H1 (cell line): ENCODE data around the gene RAVER2. TPM values are rescaled to one million over a fixed set of nuclear protein-coding genes. Genes with fewer than 3 reads are reported as not detected.
"Not testable (repeated sequence)": the region's sequence is repeated elsewhere in the genome, so short reads cannot be mapped to it uniquely, and the experiment has no call there.

Experiments
- CTCF ChIA-PET: fragments of 300-600 bp; sonication (Branson Sonifier 250); formaldehyde crosslinking; loops from one replicate; lab custom pipeline; 2021; ENCODE audit not compliant: partially characterized antibody; lab: Charles Lee
- POLR2A ChIA-PET: fragments of 300-600 bp; sonication (Branson Sonifier 250); formaldehyde crosslinking; loops from one replicate; lab custom pipeline; 2021; ENCODE audit warnings: inconsistent platforms; ENCODE audit not compliant: partially characterized antibody; lab: Charles Lee
- DNase-seq, 2 experiments: peaks; one replicate each; pipeline versions ENCODE4 v3.0.0 to v3.0.0-alpha.2; 2010 to 2022; ENCODE audit warnings: low spot score in 2 of 2, low read depth in 1 of 2, mixed read lengths in 1 of 2
- FAIRE-seq: peaks from 2 replicates; lab custom pipeline; 2011; peaks lifted over from hg19 to GRCh38; lab: Jason Lieb, UNC
- H2AFZ ChIP-seq: 2 replicates; pipeline ENCODE4 v1.8.1; 2012; ENCODE audit warnings: low read length, inconsistent platforms
- H2AK5ac ChIP-seq: 2 replicates; pipeline ENCODE4 v1.6.1; 2013; ENCODE audit warnings: low read depth, low read length
- H2BK120ac ChIP-seq: replicated peaks from 2 replicates; pipeline ENCODE3; 2013; ENCODE audit warnings: low read depth, low read length, inconsistent platforms
- H2BK12ac ChIP-seq: 2 replicates; pipeline ENCODE4 v1.6.1; 2013; ENCODE audit warnings: low read depth, low read length
- H2BK15ac ChIP-seq: 2 replicates; pipeline ENCODE4 v1.6.1; 2013; ENCODE audit warnings: low read length
- H2BK20ac ChIP-seq: 2 replicates; pipeline ENCODE4 v1.6.1; 2013; ENCODE audit warnings: low read length
- H2BK5ac ChIP-seq: 2 replicates; pipeline ENCODE4 v1.6.1; 2013; ENCODE audit warnings: low read depth, low read length
- H3K14ac ChIP-seq: 2 replicates; pipeline ENCODE4 v1.6.1; 2013; ENCODE audit warnings: inconsistent platforms; ENCODE audit not compliant: insufficient read length
- H3K18ac ChIP-seq: 2 replicates; pipeline ENCODE4 v1.6.1; 2013; ENCODE audit warnings: low read length; ENCODE audit errors: extremely low read depth
- H3K23ac ChIP-seq: 2 replicates; pipeline ENCODE4 v1.6.1; 2013; ENCODE audit warnings: inconsistent platforms; ENCODE audit not compliant: insufficient read length
- H3K23me2 ChIP-seq: 2 replicates; pipeline ENCODE4 v1.6.1; 2013; ENCODE audit warnings: low read depth, low read length
- H3K27ac ChIP-seq: 2 replicates; pipeline ENCODE4 v1.6.1; 2011; ENCODE audit warnings: low read depth, low read length, inconsistent platforms
- H3K27me3 ChIP-seq, 4 experiments: replicated peaks in 1 of 4; 1 replicate in 1 of 4; 2 replicates in 3 of 4; pipeline versions ENCODE4 v1.6.1 to v1.8.1; 2011 to 2013; ENCODE audit warnings: low read length in 3 of 4, mild to moderate bottlenecking in 3 of 4, inconsistent platforms in 2 of 4, mixed read lengths in 2 of 4, moderate library complexity in 1 of 4; ENCODE audit not compliant: control insufficient read depth in 3 of 4, insufficient read depth in 3 of 4; ENCODE audit errors: extremely low read depth in 1 of 4
- H3K36me3 ChIP-seq, 4 experiments: 2 replicates each; pipeline versions ENCODE4 v1.6.1 to v1.8.1; 2011 to 2013; ENCODE audit warnings: mild to moderate bottlenecking in 4 of 4, low read length in 3 of 4, moderate library complexity in 2 of 4, control low read depth in 1 of 4, inconsistent platforms in 1 of 4; ENCODE audit not compliant: insufficient read depth in 4 of 4, control insufficient read depth in 2 of 4
- H3K4ac ChIP-seq: replicated peaks from 2 replicates; pipeline ENCODE3; 2013; ENCODE audit warnings: low read length, low read depth, mixed read lengths, inconsistent platforms; ENCODE audit not compliant: insufficient read length
- H3K4me1 ChIP-seq, 4 experiments: replicated peaks in 1 of 4; 1 replicate in 1 of 4; 2 replicates in 3 of 4; pipeline versions ENCODE4 v1.6.1 to v1.8.1; 2011 to 2013; ENCODE audit warnings: low read length in 3 of 4, inconsistent platforms in 2 of 4, mixed read lengths in 1 of 4; ENCODE audit not compliant: insufficient read depth in 4 of 4, control insufficient read depth in 3 of 4
- H3K4me2 ChIP-seq, 2 experiments: 2 replicates each; pipeline versions ENCODE4 v1.6.1 to v1.8.1; 2011 to 2013; ENCODE audit warnings: low read depth in 2 of 2, low read length in 2 of 2, control low read depth in 1 of 2, inconsistent platforms in 1 of 2, mild to moderate bottlenecking in 1 of 2; ENCODE audit not compliant: insufficient read depth in 1 of 2
- H3K4me3 ChIP-seq, 4 experiments: fragments of 200-600, 300-600 bp in 1 of 4; sonication (generic), shearing (Covaris generic), sonication (Bioruptor Twin) in 1 of 4; 2 replicates each; pipeline versions ENCODE4 v1.5.1 to v1.8.1; 2011 to 2016; ENCODE audit warnings: low read length in 4 of 4, low read depth in 3 of 4, control low read depth in 2 of 4, inconsistent platforms in 2 of 4, mild to moderate bottlenecking in 2 of 4, mixed read lengths in 1 of 4, moderate library complexity in 1 of 4; ENCODE audit not compliant: insufficient read depth in 2 of 4; ENCODE audit errors: extremely low read depth in 1 of 4
- H3K56ac ChIP-seq: replicated peaks from 2 replicates; pipeline ENCODE3; 2013; ENCODE audit warnings: low read depth, mild to moderate bottlenecking, mixed read lengths, low read length, inconsistent platforms; ENCODE audit not compliant: insufficient read length
- H3K79me1 ChIP-seq: 2 replicates; pipeline ENCODE4 v1.6.1; 2013; ENCODE audit warnings: low read depth, low read length, control low read depth
- H3K79me2 ChIP-seq, 2 experiments: 2 replicates each; pipeline versions ENCODE4 v1.6.1 to v1.8.1; 2012 to 2013; ENCODE audit warnings: low read length in 2 of 2, mild to moderate bottlenecking in 2 of 2, inconsistent platforms in 1 of 2; ENCODE audit not compliant: insufficient read depth in 2 of 2, control insufficient read depth in 1 of 2
- H3K9ac ChIP-seq, 4 experiments: replicated peaks in 1 of 4; 1 replicate in 1 of 4; 2 replicates in 3 of 4; pipeline versions ENCODE4 v1.6.1 to v1.8.1; 2011 to 2013; ENCODE audit warnings: low read depth in 3 of 4, low read length in 3 of 4, control low read depth in 2 of 4, mild to moderate bottlenecking in 2 of 4, moderate library complexity in 2 of 4, inconsistent platforms in 1 of 4; ENCODE audit errors: extremely low read depth in 1 of 4
- H3K9me3 ChIP-seq, 2 experiments: 2 replicates each; pipeline versions ENCODE4 v1.6.1 to v1.8.1; 2012 to 2013; ENCODE audit warnings: mild to moderate bottlenecking in 2 of 2, moderate library complexity in 2 of 2, control low read depth in 1 of 2, inconsistent platforms in 1 of 2, low read depth in 1 of 2, low read length in 1 of 2, mixed read lengths in 1 of 2; ENCODE audit not compliant: insufficient read depth in 2 of 2
- H4K20me1 ChIP-seq, 2 experiments: replicated peaks in 1 of 2; 2 replicates each; pipeline versions ENCODE3 to v1.8.1; 2011 to 2013; ENCODE audit warnings: inconsistent platforms in 2 of 2, low read length in 2 of 2, mild to moderate bottlenecking in 1 of 2; ENCODE audit not compliant: insufficient read depth in 2 of 2, control insufficient read depth in 1 of 2
- H4K5ac ChIP-seq: 2 replicates; pipeline ENCODE4 v1.6.1; 2013; ENCODE audit warnings: low read length, low read depth, mixed read lengths, inconsistent platforms; ENCODE audit not compliant: insufficient read length
- H4K8ac ChIP-seq: 2 replicates; pipeline ENCODE4 v1.8.0; 2013; ENCODE audit warnings: mild to moderate bottlenecking, moderate library complexity, low read length, inconsistent platforms; ENCODE audit not compliant: insufficient read depth; ENCODE audit errors: extremely low read depth
- H4K91ac ChIP-seq: replicated peaks from 2 replicates; pipeline ENCODE3; 2013; ENCODE audit warnings: low read length, mixed read lengths, inconsistent platforms; ENCODE audit not compliant: insufficient read length
- BCL11A ChIP-seq, 2 experiments: IDR thresholded peaks; one replicate each; pipeline ENCODE4 v1.6.1; 2011; ENCODE audit warnings: low read depth in 2 of 2, low read length in 2 of 2, mild to moderate bottlenecking in 2 of 2
- KDM5A ChIP-seq: fragments of 200-600 bp; IDR thresholded peaks from 2 replicates; pipeline ENCODE4 v1.7.1; 2012; ENCODE audit warnings: mild to moderate bottlenecking, low read length, inconsistent platforms, mixed read lengths
- NRF1 ChIP-seq: IDR thresholded peaks from 2 replicates; pipeline ENCODE4 v1.6.1; 2011; ENCODE audit warnings: mild to moderate bottlenecking, low read depth, low read length, improper control_type of control experiment
- SP1 ChIP-seq: IDR thresholded peaks from 2 replicates; pipeline ENCODE4 v1.6.1; 2011; ENCODE audit warnings: low read depth, low read length
- TAF7 ChIP-seq: optimal IDR thresholded peaks from 2 replicates; pipeline ENCODE3; 2011; ENCODE audit warnings: low read depth, mild to moderate bottlenecking, inconsistent platforms, low read length, moderate library complexity, borderline replicate concordance
- WGBS, 2 experiments: shearing (Covaris generic) in 1 of 2; methylation state at CpG; one replicate each; pipeline versions ENCODE4 v1.1.6 to v1.1.7; 2013 to 2015; ENCODE audit warnings: low lambda C conversion rate in 2 of 2, mixed read lengths in 2 of 2, inconsistent platforms in 1 of 2, low coverage in 1 of 2, missing lambda C conversion rate in 1 of 2; ENCODE audit not compliant: insufficient replicate concordance in 2 of 2, insufficient coverage in 1 of 2, insufficient read length in 1 of 2; ENCODE audit errors: extremely low coverage in 1 of 2, missing lambda C conversion rate in 1 of 2; 5-methylcytosine and 5-hydroxymethylcytosine counted together
- polyA plus RNA-seq, 7 experiments: library from polyadenylated mRNA; depleted of rRNA in 3 of 7; stranded (reverse) in 5 of 7; unstranded in 2 of 7; fragments of >200 nt in 5 of 7; fragments of 200-250 nt in 2 of 7; gene quantifications; 1 replicate in 5 of 7; 2 replicates in 1 of 7; 4 replicates in 1 of 7; pipeline versions ENCODE4 v1.2.1 to v1.2.3, GENCODE V29; 2011 to 2013; ENCODE audit warnings: missing spikeins in 2 of 7, mixed read lengths in 2 of 7
- total RNA-seq: library from RNA; stranded (reverse); fragmentation: NEBNext Ultra II Directional; extraction: Animal tissue kit (Norgen Biotek cat#: 25700); gene quantifications from 2 replicates; pipeline ENCODE4 v1.2.1, GENCODE V29; 2021
- TF ChIP-seq, protein P1 (sequence below): IDR thresholded peaks from 2 replicates; pipeline ENCODE4 v1.6.1; 2011; ENCODE audit warnings: low read depth, mild to moderate bottlenecking, low read length; ENCODE audit not compliant: insufficient read depth

Gene RAVER2
- total and polyA plus RNA-seq, 2 of the 8 experiments (the other 6 are each of a cell fraction or from before 2014, with no cell fraction given): 10.5 to 19.5 TPM

DNA sequence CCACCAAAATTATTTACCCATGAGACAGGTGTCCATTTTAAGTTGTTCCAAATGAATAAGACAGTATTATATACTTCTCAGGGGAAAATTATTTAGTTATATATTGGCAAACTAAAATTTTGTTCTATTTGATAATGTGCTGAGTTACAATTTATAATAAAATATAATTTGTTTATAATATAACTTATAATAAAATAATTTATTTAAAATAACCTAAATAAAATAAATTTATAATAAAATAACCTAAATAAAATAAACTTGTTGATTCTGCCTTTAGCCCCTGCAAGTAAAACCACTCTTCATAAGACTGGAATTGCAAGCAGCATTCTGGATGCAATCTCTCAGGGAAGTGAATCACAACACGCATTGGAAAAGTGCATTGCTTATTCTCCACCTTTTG, 69.6 kb downstream of the RAVER2 start (continued):
- TF ChIP-seq TAF7 (no peak), SP1 (no peak), KDM5A (no peak), NRF1 (no peak), BCL11A (IDR thresholded peaks at IDR 0.05; ENCODE audit: low read depth in 2 of 2, low read length in 2 of 2) (no peak)
- TF ChIP-seq, protein P1, sequence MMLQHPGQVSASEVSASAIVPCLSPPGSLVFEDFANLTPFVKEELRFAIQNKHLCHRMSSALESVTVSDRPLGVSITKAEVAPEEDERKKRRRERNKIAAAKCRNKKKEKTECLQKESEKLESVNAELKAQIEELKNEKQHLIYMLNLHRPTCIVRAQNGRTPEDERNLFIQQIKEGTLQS: no peak

DNA sequence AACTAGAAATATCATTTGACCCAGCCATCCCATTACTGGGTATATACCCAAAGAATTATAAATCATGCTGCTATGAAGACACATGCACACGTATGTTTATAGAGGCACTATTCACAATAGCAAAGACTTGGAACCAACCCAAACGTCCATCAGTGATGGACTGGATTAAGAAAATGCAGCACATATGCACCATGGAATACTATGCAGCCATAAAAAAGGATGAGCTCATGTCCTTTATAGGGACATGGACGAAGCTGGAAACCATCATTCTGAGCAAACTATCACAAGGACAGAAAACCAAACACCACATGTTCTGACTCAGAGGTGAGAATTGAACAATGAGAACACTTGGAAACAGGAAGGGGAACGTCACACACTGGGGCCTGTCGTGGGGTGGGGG, 72.5 kb downstream of the RAVER2 start:
- H4K91ac ChIP-seq, H3K4ac ChIP-seq, H4K5ac ChIP-seq, H4K8ac ChIP-seq, H2BK20ac ChIP-seq, H3K27me3 ChIP-seq, H2BK12ac ChIP-seq, DNase-seq, H2BK120ac ChIP-seq, H3K23me2 ChIP-seq, H3K56ac ChIP-seq, H3K18ac ChIP-seq, H4K20me1 ChIP-seq, H3K14ac ChIP-seq, POLR2A ChIA-PET, H3K4me3 ChIP-seq, H3K4me1 ChIP-seq, H2AFZ ChIP-seq, H2BK5ac ChIP-seq, H3K27ac ChIP-seq, FAIRE-seq, H3K9ac ChIP-seq, H3K4me2 ChIP-seq, H3K23ac ChIP-seq, H3K9me3 ChIP-seq, H3K79me2 ChIP-seq, H3K36me3 ChIP-seq, H3K79me1 ChIP-seq, H2BK15ac ChIP-seq, H2AK5ac ChIP-seq: not testable (repeated sequence)
- WGBS, 2 experiments: 86% methylated on average over 5 of the region's 5 CpGs; no CpG with 5 or more reads in 1 of the 2 experiments
- CTCF ChIA-PET: interaction anchor here (1.1 kb wide), 1 partner anchor 140 kb away, joined by 3 read pairs; no protein-coding TSS in a partner anchor
